Measurements from ENCODE around the gene RETN.

DNA sequence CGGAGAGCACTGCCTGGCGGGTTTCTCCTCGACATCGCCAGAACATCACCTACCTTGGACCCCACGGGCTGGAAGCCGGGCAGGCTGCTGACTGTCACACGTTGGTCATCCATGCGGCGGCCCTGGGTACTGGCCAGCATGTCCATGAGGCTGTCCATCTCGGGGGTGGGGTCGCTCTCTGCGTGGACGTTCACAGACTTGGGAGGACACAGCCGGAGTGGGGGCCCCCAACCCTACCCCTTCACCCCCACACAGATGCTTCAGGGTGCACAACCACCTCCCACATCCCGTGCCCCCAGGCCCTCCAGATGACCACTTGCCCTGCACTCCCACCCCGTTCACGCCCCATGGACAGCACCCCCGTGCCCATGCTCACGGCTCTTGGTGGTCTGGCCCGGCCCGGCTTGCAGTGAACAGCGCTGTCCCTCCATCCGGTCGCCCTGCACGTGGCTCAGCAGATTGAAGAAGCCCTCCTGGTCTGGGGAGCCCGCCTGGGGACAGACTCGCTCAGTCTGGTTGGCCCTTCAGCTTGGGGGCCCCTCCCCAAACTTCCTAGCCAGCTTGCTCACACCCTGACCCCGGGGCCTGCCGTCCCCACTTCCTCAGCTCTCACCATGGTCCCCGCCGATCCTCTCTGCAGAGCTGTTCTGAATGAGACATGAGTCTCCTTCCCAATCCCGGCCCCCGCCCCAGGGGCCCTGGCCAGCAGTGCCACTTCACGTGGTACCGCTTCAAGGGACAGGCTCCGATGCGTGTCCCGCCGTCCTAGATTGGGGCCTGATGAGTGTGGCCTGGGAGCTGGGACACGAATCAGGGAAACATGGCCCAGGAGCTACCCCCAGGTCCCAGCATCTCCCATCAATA is 36.3 kb upstream of the RETN start:
- TF ChIP-seq, protein P1, sequence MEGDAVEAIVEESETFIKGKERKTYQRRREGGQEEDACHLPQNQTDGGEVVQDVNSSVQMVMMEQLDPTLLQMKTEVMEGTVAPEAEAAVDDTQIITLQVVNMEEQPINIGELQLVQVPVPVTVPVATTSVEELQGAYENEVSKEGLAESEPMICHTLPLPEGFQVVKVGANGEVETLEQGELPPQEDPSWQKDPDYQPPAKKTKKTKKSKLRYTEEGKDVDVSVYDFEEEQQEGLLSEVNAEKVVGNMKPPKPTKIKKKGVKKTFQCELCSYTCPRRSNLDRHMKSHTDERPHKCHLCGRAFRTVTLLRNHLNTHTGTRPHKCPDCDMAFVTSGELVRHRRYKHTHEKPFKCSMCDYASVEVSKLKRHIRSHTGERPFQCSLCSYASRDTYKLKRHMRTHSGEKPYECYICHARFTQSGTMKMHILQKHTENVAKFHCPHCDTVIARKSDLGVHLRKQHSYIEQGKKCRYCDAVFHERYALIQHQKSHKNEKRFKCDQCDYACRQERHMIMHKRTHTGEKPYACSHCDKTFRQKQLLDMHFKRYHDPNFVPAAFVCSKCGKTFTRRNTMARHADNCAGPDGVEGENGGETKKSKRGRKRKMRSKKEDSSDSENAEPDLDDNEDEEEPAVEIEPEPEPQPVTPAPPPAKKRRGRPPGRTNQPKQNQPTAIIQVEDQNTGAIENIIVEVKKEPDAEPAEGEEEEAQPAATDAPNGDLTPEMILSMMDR (IDR thresholded peaks at IDR 0.05 in 2 of 3, conservative IDR thresholded peaks at IDR 0.05 in 1 of 3; ENCODE audit: borderline replicate concordance in 1 of 3, insufficient read depth in 1 of 3, low read depth in 2 of 3, low read length in 2 of 3), result no peak
- TF ChIP-seq JUND (IDR thresholded peaks at IDR 0.05) (no peak), SIN3A (IDR thresholded peaks at IDR 0.05; ENCODE audit: low read depth) (no peak), ZNF274 (IDR thresholded peaks at IDR 0.05; ENCODE audit: low read depth, low read length) (no peak), TCF7L2 (IDR thresholded peaks at IDR 0.05; ENCODE audit: borderline replicate concordance, extremely low read depth, insufficient read depth, insufficient read length) (no peak), ATF3 (IDR thresholded peaks at IDR 0.05) (no peak), POLR2A (IDR thresholded peaks at IDR 0.05; ENCODE audit: borderline replicate concordance, extremely low read depth, insufficient read depth, insufficient read length) (no peak), ELF1 (IDR thresholded peaks at IDR 0.05; ENCODE audit: borderline replicate concordance, low read depth) (no peak), CEBPB (IDR thresholded peaks at IDR 0.05; ENCODE audit: low read depth) (no peak)
- TF ChIP-seq, protein P2, sequence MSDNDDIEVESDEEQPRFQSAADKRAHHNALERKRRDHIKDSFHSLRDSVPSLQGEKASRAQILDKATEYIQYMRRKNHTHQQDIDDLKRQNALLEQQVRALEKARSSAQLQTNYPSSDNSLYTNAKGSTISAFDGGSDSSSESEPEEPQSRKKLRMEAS (IDR thresholded peaks at IDR 0.05), result no peak
